ENCODE data around the gene KCTD20. TPM values are rescaled to one million over a fixed set of nuclear protein-coding genes. Genes with fewer than 3 reads are reported as not detected.

Gene KCTD20
- total and polyA plus RNA-seq, 8 donors, result 8.8 to 21.7 (median 10.1) TPM

GRCh38 chr6:36539814-36540568, 97.2 kb downstream of the KCTD20 start:
- Histone ChIP-seq H3K27me3 (no peaks in the 10 kb centered on the region), H3K4me3 (no peak overlapping the region), H3K9me3 (no peaks in the 10 kb centered on the region), H3K4me1 (peaks cover 0 to 14% (median 5%) of the 10 kb centered on the region in 3 donors), H3K27ac (no peak overlapping the region), H3K36me3 (peaks cover 0 to 9% (median 0%) of the 10 kb centered on the region in 3 donors)
- TF ChIP-seq CTCF (IDR thresholded peaks at IDR 0.05), result no peak
- no peak for DNase-seq
- intact Hi-C loops (cut with DNase I), result no loop called here
- 96% methylated on average over 4 of the region's 4 CpGs for WGBS, 2 donors
- FAIRE-seq, result no peak
- no peak for ATAC-seq

Other genes with a start within 250 kb of the KCTD20 start
- 10 to 100 TPM; 18.6 to 27.0 (median 21.4) TPM for gene BRPF3, start 246.3 kb upstream of the KCTD20 start, total RNA-seq
- 10 to 100 TPM in 1 of 2 donors, 1 to 10 TPM in 1; 8.4 to 12.1 TPM for gene BRPF3, start 246.3 kb upstream of the KCTD20 start, polyA plus RNA-seq
- under 1 TPM in 1 of 6 donors, not detected in 5; 0.12 TPM for gene PNPLA1, start 172.9 kb upstream of the KCTD20 start, total RNA-seq
- gene PNPLA1, start 172.9 kb upstream of the KCTD20 start, polyA plus RNA-seq, result not detected
- gene BNIP5, start 106.1 kb upstream of the KCTD20 start, total RNA-seq, result 10 to 100 TPM in 2 of 6 donors, under 1 TPM in 4; 0.13 to 37.5 (median 0.38) TPM
- 1 to 10 TPM in 1 of 2 donors, under 1 TPM in 1; 0.12 to 1.1 TPM for gene BNIP5, start 106.1 kb upstream of the KCTD20 start, polyA plus RNA-seq
- gene ETV7, start 55.3 kb upstream of the KCTD20 start, total RNA-seq, result 1 to 10 TPM in 2 of 6 donors, under 1 TPM in 4; 0.16 to 4.6 (median 0.47) TPM
- gene ETV7, start 55.3 kb upstream of the KCTD20 start, polyA plus RNA-seq, result 1 to 10 TPM; 1.7 to 2.2 TPM
- gene PXT1, start 146 bp upstream of the KCTD20 start, total RNA-seq, result not detected
- gene PXT1, start 146 bp upstream of the KCTD20 start, polyA plus RNA-seq, result not detected
- gene STK38, start 104.5 kb downstream of the KCTD20 start, total RNA-seq, result 10 to 100 TPM in 2 of 6 donors, 1 to 10 TPM in 4; 4.7 to 18.4 (median 6.9) TPM
- gene STK38, start 104.5 kb downstream of the KCTD20 start, polyA plus RNA-seq, result 10 to 100 TPM; 10.1 to 16.7 TPM
- gene SRSF3, start 151.4 kb downstream of the KCTD20 start, total RNA-seq, result 100 to 1,000 TPM in 4 of 6 donors, 10 to 100 TPM in 2; 60.5 to 122 (median 105) TPM
- gene SRSF3, start 151.4 kb downstream of the KCTD20 start, polyA plus RNA-seq, result 100 to 1,000 TPM in 1 of 2 donors, 10 to 100 TPM in 1; 72.8 to 114 TPM
- 100 to 1,000 TPM in 2 of 6 donors, 10 to 100 TPM in 4; 32.5 to 178 (median 53.2) TPM for gene CDKN1A, start 235.7 kb downstream of the KCTD20 start, total RNA-seq
- gene CDKN1A, start 235.7 kb downstream of the KCTD20 start, polyA plus RNA-seq, result 10 to 100 TPM; 22.3 to 42.2 TPM